Measurements from ENCODE around the gene NIM1K. TPM values are rescaled to one million over a fixed set of nuclear protein-coding genes. Genes with fewer than 3 reads are reported as not detected.

Gene NIM1K
- total and polyA plus RNA-seq, 2 donors from 2014 or later, result 0.32 to 0.60 TPM

DNA sequence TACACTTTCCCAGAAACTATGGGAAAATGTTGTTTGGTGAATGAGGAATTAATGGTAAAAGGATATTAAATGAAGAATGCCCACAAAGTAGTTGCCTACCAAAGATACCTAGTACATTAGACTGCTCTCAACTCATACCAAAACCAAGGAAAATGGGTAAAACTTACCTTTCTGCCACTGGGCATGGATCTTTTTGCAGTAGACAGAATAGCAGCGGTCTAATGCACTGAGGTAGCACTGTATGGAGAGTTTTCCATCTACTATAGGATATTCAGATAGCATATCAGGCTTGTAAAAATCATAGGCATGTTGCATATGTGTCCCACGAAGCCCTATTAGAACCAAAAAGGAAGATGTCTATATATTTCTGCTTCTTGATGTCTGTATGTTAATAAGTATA lies 104.8 kb downstream of the NIM1K start:
- H3K27me3 ChIP-seq (ENCODE audit: control insufficient read depth, insufficient read depth, low read length), result no peaks in the 10 kb centered on the region
- intact Hi-C loops (cut with DNase I), result no loop called here
- peaks cover 6 to 49% (median 25%) of the 10 kb centered on the region in 3 donors for H3K36me3 ChIP-seq (ENCODE audit: control insufficient read depth in 2 of 3, insufficient read depth in 3 of 3, low read length in 3 of 3)
- H3K4me1 ChIP-seq (ENCODE audit: control insufficient read depth in 2 of 3, insufficient read depth in 2 of 3, low read depth in 1 of 3, low read length in 3 of 3), result peaks cover 0 to 5% (median 2%) of the 10 kb centered on the region in 3 donors
- TF ChIP-seq, protein P1, sequence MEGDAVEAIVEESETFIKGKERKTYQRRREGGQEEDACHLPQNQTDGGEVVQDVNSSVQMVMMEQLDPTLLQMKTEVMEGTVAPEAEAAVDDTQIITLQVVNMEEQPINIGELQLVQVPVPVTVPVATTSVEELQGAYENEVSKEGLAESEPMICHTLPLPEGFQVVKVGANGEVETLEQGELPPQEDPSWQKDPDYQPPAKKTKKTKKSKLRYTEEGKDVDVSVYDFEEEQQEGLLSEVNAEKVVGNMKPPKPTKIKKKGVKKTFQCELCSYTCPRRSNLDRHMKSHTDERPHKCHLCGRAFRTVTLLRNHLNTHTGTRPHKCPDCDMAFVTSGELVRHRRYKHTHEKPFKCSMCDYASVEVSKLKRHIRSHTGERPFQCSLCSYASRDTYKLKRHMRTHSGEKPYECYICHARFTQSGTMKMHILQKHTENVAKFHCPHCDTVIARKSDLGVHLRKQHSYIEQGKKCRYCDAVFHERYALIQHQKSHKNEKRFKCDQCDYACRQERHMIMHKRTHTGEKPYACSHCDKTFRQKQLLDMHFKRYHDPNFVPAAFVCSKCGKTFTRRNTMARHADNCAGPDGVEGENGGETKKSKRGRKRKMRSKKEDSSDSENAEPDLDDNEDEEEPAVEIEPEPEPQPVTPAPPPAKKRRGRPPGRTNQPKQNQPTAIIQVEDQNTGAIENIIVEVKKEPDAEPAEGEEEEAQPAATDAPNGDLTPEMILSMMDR (IDR thresholded peaks at IDR 0.05; ENCODE audit: borderline replicate concordance, extremely low read depth, insufficient read depth), result no peak
- H3K9me3 ChIP-seq (ENCODE audit: control insufficient read depth in 2 of 3, insufficient read depth in 1 of 3, low read length in 3 of 3), result no peaks in the 10 kb centered on the region
- DNase-seq (no peak), FAIRE-seq (no peak)
- no peak overlapping the region for H3K9ac ChIP-seq (ENCODE audit: low read length in 3 of 3)
- no peak overlapping the region for H3K27ac ChIP-seq (ENCODE audit: low read depth in 2 of 2, low read length in 2 of 2)
- no peak overlapping the region for H3K4me3 ChIP-seq (ENCODE audit: low read length in 3 of 3)

DNA sequence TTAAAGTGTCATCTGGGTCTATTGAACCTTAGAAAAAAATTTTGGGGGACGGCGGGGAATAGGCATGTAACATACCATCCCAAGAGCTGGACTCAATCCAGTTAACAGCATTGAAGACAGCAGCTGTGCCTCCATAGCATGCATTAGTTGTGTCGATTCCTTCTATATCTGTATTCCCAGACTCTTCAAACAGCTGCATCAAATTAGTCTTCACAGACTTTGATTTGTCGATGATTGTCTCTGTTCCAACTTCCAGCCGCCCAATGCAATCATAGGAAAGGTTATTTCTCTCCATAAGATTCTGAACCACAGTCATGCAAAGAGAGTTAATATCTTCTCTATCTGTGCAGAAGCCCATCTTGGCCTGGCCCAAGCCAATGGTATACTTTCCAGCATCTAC lies 106.4 kb downstream of the NIM1K start:
- Histone ChIP-seq H3K4me1 (ENCODE audit: control insufficient read depth in 2 of 3, insufficient read depth in 2 of 3, low read depth in 1 of 3, low read length in 3 of 3) (peaks cover 0 to 8% (median 2%) of the 10 kb centered on the region in 3 donors), H3K4me3 (ENCODE audit: low read length in 3 of 3) (no peak overlapping the region), H3K36me3 (ENCODE audit: control insufficient read depth in 2 of 3, insufficient read depth in 3 of 3, low read length in 3 of 3) (peaks cover 4 to 39% (median 21%) of the 10 kb centered on the region in 3 donors), H3K27me3 (ENCODE audit: control insufficient read depth, insufficient read depth, low read length) (no peaks in the 10 kb centered on the region), H3K9ac (ENCODE audit: low read length in 3 of 3) (no peak overlapping the region), H3K27ac (ENCODE audit: low read depth in 2 of 2, low read length in 2 of 2) (no peak overlapping the region), H3K9me3 (ENCODE audit: control insufficient read depth in 2 of 3, insufficient read depth in 1 of 3, low read length in 3 of 3) (no peaks in the 10 kb centered on the region)
- DNase-seq (no peak), FAIRE-seq (no peak)
- TF ChIP-seq, protein P1 (IDR thresholded peaks at IDR 0.05; ENCODE audit: borderline replicate concordance, extremely low read depth, insufficient read depth), result no peak
- intact Hi-C loops (cut with DNase I), result no loop called here

DNA sequence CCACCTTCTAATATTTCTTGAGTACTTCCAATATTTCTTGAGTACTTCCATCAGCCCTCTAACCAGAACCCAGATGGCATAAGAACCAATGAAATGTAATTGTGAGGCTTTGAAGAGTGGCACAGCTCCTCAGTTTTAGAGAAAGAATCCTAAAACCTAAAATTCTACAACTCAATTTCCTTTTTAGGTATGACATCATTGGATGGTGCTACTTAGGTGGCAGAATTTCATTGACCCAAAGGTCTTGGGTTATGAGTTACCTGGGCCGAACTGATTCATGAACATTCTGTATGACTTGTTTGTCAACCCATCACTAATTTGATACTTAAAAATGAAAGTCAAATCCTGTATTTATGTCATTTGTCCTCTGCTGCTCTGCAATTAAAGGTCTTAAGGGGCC lies 108.1 kb downstream of the NIM1K start:
- Histone ChIP-seq H3K4me3 (ENCODE audit: low read length in 3 of 3) (no peak overlapping the region), H3K36me3 (ENCODE audit: control insufficient read depth in 2 of 3, insufficient read depth in 3 of 3, low read length in 3 of 3) (peaks cover 4 to 22% (median 15%) of the 10 kb centered on the region in 3 donors), H3K4me1 (ENCODE audit: control insufficient read depth in 2 of 3, insufficient read depth in 2 of 3, low read depth in 1 of 3, low read length in 3 of 3) (peaks cover 0 to 8% (median 2%) of the 10 kb centered on the region in 3 donors), H3K27ac (ENCODE audit: low read depth in 2 of 2, low read length in 2 of 2) (no peak overlapping the region), H3K9me3 (ENCODE audit: control insufficient read depth in 2 of 3, insufficient read depth in 1 of 3, low read length in 3 of 3) (no peaks in the 10 kb centered on the region), H3K9ac (ENCODE audit: low read length in 3 of 3) (no peak overlapping the region), H3K27me3 (ENCODE audit: control insufficient read depth, insufficient read depth, low read length) (no peaks in the 10 kb centered on the region)
- intact Hi-C loops (cut with DNase I), result no loop called here
- DNase-seq (no peak), FAIRE-seq (no peak)
- TF ChIP-seq, protein P1 (IDR thresholded peaks at IDR 0.05; ENCODE audit: borderline replicate concordance, extremely low read depth, insufficient read depth), result no peak

DNA sequence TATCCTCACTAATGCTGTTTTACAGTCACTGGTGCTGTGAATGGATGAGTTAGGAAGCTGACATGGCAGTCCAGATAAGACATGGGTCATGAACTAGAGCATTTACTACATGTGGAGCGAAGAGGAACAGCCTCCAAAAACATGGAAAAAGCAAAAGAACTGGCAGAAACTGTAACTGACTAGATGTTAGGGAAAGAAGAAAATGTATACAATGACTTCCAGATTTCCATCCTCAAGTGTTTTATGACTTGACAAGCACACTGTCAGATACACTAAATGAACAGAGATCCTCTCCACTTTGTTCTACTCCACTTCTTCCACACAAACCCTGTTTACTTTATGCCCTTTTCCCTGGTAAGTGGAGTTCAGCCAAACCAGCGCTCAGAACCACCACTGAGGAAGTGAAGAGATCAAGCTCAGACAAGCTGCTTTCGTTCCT lies 109.6 kb downstream of the NIM1K start:
- intact Hi-C loops (cut with DNase I), result no loop called here
- DNase-seq, result no peak
- no peak for FAIRE-seq
- no peak overlapping the region for H3K27ac ChIP-seq (ENCODE audit: low read depth in 2 of 2, low read length in 2 of 2)
- H3K9ac ChIP-seq (ENCODE audit: low read length in 3 of 3), result no peak overlapping the region
- H3K4me1 ChIP-seq (ENCODE audit: control insufficient read depth in 2 of 3, insufficient read depth in 2 of 3, low read depth in 1 of 3, low read length in 3 of 3), result peaks cover 0 to 8% (median 2%) of the 10 kb centered on the region in 3 donors
- no peak overlapping the region for H3K4me3 ChIP-seq (ENCODE audit: low read length in 3 of 3)
- TF ChIP-seq, protein P1 (IDR thresholded peaks at IDR 0.05; ENCODE audit: borderline replicate concordance, extremely low read depth, insufficient read depth), result no peak
- H3K27me3 ChIP-seq (ENCODE audit: control insufficient read depth, insufficient read depth, low read length), result no peaks in the 10 kb centered on the region
- H3K36me3 ChIP-seq (ENCODE audit: control insufficient read depth in 2 of 3, insufficient read depth in 3 of 3, low read length in 3 of 3), result peaks cover 4 to 15% (median 12%) of the 10 kb centered on the region in 3 donors
- no peaks in the 10 kb centered on the region for H3K9me3 ChIP-seq (ENCODE audit: control insufficient read depth in 2 of 3, insufficient read depth in 1 of 3, low read length in 3 of 3)

Data from kidney (tissue), 14 donors.